ENCODE data around the gene CNOT6.

GRCh38 chr5:180464603-180464970 lies 29.6 kb upstream of the CNOT6 start:
- TF ChIP-seq POLR2A (IDR thresholded peaks at IDR 0.05; ENCODE audit: low read depth, low read length) = no peak
- TF ChIP-seq POLR2AphosphoS5 (IDR thresholded peaks at IDR 0.05; ENCODE audit: low read depth, low read length) = no peak
- no peak for TF ChIP-seq TAF1 (IDR thresholded peaks at IDR 0.05; ENCODE audit: low read depth, low read length)

Data from GM12891 (cell line).